Left renal pelvis (tissue), 4 donors: ENCODE data around the gene SHISA9. TPM values are rescaled to one million over a fixed set of nuclear protein-coding genes. Genes with fewer than 3 reads are reported as not detected.

Source experiments
- DNase-seq, 4 donors: peaks; one replicate each; pipeline ENCODE4 v3.0.0-alpha.2; 2013; ENCODE audit warnings: low read depth in 4 of 4, low spot score in 3 of 4
- polyA plus RNA-seq, 4 donors: library from polyadenylated mRNA; unstranded; fragments of 120-200 nt; gene quantifications; one replicate each; pipeline ENCODE4 v1.2.1, GENCODE V29; 2013; ENCODE audit not compliant: insufficient read length in 4 of 4

SHISA9 gene
- polyA plus RNA-seq, 4 donors: 1.1 to 5.7 (median 3.2) TPM

DNA sequence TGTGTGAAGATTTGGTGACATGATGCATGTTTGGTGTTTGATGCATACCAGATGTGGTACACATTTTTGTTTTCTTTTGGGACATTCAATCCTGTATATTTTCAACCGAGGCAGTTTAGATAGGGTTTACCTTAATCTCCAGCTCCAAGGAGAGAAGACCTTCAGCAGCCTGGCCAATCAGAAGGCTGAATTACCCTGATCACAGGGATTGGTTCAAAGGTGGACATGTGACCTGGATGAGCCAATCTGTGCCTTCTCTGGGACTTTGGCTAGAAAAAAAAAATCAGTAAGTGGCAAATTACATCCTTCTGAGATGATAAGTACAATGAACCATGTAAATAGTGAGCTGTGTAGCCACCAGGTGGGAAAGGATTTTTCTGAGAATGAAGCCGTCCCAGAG, 205.1 kb downstream of the SHISA9 start:
- no peak for DNase-seq

DNA sequence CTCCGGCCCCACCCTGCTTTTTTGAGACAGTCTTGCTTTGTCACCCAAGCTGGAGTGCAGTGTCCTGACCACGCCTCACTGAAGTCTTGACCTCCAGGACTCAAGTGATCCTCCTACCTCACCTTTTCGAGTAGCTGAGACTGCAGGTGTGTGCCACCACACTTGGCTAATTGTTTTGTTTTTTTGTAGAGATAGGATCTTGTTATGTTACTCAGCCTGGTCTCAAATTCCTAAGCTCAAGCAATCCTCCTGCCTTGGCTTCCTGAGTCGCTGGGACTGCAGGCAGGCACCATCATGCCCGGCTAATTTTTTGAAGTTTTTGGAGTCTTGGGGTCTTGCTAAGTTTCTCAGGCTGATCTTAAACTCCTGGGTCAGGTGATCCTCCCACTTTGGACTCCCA, 206.7 kb downstream of the SHISA9 start:
- no peak for DNase-seq

GRCh38 chr16:13109171-13109570, 207.8 kb downstream of the SHISA9 start:
- no peak for DNase-seq

DNA sequence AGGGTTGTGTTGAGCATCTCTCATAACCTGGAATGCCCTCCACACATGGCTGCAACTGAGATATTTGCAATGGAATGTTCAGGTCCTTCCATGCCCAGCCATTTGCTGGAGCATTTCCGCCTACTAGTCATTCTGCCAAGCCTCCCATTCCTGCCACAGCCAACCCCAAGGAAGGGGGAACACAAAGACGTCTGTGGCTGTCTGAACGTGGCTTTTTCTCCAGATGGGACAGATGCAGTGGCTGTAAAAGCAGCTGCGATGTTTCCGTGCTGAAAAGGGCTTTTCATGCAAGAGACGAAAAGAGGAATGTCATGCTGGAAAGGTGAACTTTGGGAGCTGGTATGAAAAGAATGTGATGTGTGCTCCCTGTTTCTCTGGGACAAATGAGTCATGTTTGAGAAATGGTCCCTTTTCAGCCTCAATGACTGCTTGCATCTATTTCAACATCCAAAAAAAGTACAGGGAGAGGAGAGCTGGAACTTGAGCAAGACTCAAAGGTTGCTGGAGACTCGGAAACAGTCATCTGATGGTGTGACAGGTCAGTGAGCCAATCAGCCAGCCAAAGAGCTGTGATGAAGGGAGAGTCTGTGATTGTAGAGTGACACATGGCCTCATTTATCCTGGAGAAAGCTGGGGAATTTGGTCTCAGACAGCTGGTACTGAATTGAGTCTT, 208.9 kb downstream of the SHISA9 start:
- DNase-seq: peak in 3 of 4 donors; percentile 20 to 49 (median 33)

DNA sequence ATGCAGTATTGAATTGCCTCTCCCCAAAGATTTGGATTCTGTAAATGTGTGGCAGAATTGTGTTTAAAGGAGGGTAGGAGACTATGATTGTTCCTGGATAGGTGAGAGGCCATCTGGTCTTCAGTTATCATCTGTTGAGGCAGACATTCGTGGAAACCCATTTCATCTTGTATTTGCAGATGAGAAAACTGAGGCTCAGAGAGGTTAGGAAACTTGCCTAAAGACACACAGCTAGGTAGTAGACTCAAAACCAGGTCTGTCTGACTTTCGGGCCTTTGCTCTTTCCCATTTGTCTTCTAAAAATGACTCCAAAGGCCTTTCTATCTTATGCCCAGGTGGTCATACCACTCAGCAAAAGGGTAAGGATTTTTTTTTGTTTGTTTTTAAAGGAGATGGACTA, 210.3 kb downstream of the SHISA9 start:
- no peak for DNase-seq

GRCh38 chr16:13113741-13114140, 212.3 kb downstream of the SHISA9 start:
- DNase-seq: no peak

DNA sequence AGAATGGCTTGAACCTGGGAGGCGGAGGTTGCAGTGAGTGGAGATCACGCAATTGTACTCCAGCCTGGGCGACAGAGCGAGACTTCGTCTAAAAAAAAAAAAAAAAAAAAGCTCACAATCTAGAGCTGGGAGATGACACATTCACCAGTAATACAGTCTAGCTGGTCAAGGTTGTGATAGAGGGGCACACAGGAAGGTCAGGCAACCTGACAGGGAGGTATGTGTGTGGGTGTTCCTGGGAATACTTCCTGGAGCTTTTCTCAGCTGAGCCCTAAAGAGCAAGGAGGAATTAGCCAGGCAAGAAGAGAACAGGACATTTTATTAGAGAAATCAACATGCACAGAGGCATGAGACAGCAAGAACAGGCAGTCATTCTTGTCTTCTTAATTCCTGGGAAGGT, 216.7 kb downstream of the SHISA9 start:
- no peak for DNase-seq

DNA sequence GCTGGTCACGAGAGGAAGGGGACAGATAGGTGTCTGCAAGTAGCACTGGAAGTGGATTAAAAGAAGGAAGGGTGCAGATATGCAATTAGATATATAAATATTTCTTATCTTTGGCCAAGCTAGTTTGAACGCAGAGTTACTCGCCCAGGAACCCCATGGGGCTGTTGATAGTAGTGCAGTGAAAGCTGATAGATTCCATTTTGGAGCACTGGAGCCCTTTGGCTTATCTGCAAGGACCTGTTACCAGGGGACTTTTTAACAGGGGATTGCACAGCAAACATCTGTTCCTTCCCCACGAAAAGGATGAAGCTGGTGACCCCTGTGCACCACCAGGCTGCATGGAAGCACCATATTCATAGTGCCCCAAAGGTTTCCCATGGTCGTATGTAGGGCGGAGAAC, 218.7 kb downstream of the SHISA9 start:
- DNase-seq: no peak

- DNase-seq: no peak
Observed at GRCh38 chr16:13120557-13120956, 219.2 kb downstream of the SHISA9 start.

DNA sequence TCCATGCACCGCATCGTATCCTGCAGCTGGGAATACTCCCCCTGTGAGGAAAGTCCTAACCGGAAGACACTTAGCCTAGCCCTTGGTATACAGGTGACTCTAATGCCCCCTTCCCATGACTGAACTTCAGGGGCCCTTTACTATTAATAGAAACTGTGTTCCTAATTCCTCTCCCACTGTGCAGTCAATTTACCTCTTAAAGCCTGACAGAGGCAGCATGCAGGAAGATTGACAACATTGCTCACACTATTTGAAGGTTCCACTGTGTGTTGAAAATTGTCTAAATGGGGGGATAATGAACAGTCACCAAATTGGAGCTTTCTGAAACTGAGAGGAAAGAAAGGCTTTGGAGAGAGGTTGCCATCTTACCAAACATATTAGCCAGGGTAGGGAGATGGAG, 222.6 kb downstream of the SHISA9 start:
- no peak for DNase-seq

DNA sequence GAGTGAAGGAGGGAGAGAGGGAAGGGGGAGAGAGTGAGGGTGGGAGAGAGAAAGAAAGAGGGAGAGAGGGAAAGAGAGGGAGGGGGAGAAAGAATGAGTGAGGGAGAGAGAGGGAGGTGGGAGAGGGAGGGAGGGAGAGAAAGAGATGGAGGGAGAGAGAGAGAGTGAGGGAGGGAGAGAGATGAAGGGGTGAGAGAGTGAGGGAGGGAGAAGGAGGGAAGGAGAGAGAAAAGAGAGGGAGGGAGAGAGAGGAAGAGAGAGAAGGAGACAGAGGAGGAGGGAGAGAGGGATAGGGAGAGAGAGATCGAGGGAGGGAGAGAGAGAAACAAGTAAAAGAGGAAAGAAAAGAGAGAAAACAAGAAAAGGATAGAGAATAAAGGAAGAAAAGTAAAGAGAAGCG, 225.7 kb downstream of the SHISA9 start:
- no peak for DNase-seq

DNA sequence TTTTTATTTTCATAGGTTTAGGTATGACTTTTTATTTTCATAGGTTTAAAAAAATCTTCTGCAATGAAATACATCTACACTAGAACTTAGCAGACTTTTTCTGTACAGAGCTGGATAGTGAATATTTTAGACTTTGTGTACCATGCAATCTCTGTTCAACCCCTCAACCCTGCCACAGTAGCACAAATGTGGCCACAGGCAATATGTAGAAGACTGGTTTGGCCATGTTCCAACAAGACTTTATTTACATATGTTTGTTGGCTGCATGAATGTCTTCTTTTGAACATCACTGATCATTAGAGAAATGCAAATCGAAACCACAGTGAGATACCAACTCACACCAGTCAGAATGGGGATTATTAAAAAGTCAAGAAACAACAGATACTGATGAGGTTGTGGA, 229.2 kb downstream of the SHISA9 start:
- DNase-seq: no peak

- no peak for DNase-seq
Observed at GRCh38 chr16:13134836-13135235, 233.4 kb downstream of the SHISA9 start.

- no peak for DNase-seq
Observed at GRCh38 chr16:13136901-13137300, 235.5 kb downstream of the SHISA9 start.

DNA sequence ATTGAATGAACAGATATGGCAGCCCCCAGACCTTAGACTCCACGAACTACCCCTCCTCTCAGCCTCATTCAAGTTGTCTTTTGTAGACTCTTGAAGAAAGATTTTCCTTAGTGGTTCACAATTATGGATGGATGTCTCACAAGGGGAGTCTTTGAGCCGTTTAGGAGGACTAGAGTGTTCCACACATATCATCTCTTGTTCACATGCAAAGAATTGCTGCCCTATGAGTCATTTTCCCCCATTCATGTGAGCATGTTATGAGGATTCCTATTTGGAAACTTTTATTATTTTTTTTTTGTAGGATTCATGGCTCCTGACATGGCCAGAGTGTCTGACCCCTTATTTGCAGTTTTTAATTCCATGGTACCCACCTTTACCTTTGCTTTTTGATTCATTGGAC, 237.1 kb downstream of the SHISA9 start:
- no peak for DNase-seq

DNA sequence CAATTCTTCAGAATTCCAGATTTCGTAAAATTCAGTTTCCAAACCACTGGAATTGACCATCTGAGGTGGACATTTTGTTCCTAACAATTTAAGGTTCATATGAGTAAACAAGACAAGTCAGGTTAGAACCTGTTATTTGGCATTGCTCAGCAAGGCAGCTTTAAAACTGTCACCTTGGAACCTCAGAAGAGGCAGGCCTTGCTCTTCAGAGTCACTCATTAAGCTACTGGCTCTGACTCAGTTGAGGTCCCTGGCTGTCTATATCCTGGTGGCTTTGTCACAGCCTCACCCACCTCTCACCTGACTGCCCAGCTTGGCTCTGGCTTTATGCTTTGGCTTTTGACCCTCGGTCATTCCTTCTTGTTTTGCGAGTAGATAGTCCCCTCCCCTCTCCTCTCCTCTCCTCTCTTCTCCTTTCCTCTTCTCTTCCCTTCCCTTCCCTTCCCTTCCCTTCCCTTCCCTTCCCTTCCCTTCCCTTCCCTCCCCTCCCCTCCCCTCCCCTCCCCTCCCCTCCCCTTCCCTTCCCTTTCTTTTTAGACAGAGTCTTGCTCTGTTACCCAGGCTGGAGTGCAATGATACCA, 238.4 kb downstream of the SHISA9 start:
- DNase-seq: no peak

- DNase-seq: no peak
Observed at GRCh38 chr16:13143551-13143950, 242.2 kb downstream of the SHISA9 start.

DNA sequence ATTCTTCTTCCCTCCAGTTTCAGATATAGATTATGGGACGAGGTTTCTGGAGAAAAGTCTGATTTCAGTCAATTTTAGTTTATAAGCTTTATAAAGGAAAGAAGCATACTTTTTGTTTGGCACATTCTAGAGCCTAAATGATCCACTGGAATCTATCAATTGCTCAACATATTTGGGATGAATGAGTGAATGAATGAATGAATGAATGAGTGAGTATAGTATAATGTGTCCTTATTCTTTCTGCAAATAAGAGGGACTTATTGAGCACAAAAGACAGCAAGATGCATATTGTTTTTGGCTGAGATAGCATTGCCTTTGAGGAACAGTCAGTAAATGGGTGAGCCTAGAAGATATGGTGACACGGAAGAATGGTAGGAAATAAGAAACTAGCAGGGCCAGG, 245.4 kb downstream of the SHISA9 start:
- DNase-seq: no peak

GRCh38 chr16:13148294-13148693, 246.9 kb downstream of the SHISA9 start:
- DNase-seq: no peak

GRCh38 chr16:13148836-13149235, 247.4 kb downstream of the SHISA9 start:
- no peak for DNase-seq

GRCh38 chr16:13150181-13150885, 248.9 kb downstream of the SHISA9 start:
- DNase-seq: no peak

- no peak for DNase-seq
Observed at GRCh38 chr16:13153696-13154095, 252.3 kb downstream of the SHISA9 start.
